ENCODE data around the gene SLX4IP.

SLX4IP gene

GRCh38 chr20:10670501-10671220, 235.6 kb downstream of the SLX4IP start:
- DNase-seq = no peak

- peak; percentile 86 for DNase-seq
Measured at GRCh38 chr20:10671221-10671918, 236.3 kb downstream of the SLX4IP start.

GRCh38 chr20:10671919-10672623, 237.0 kb downstream of the SLX4IP start:
- DNase-seq = peak; percentile 38

- peak; percentile 39 for DNase-seq
Measured at GRCh38 chr20:10672624-10673127, 237.6 kb downstream of the SLX4IP start.

GRCh38 chr20:10673176-10673841, 238.2 kb downstream of the SLX4IP start:
- peak; percentile 32 for DNase-seq

GRCh38 chr20:10673842-10674683, 239.0 kb downstream of the SLX4IP start, which contains the start of gene JAG1:
JAG1 (minus strand) TSS chr20:10673999; CDS start chr20:10673530, 469 bp downstream.
- peak; percentile 94 for DNase-seq

GRCh38 chr20:10674684-10675449, 239.8 kb downstream of the SLX4IP start:
- peak; percentile 54 for DNase-seq

- DNase-seq = no peak
Measured at GRCh38 chr20:10675450-10675848, 240.3 kb downstream of the SLX4IP start.

- no peak for DNase-seq
Measured at GRCh38 chr20:10676518-10676917, 241.4 kb downstream of the SLX4IP start.

Data from fibroblast of upper back skin (primary cell).